HG02943 (cell line): ENCODE results near the gene ABR.
"Not testable (repeated sequence)": the region's sequence is repeated elsewhere in the genome, so short reads cannot be mapped to it uniquely, and the experiment has no call there.

Experiments used
- ATAC-seq: cut with Tn5 transposase; IDR thresholded peaks from one replicate; pipeline ENCODE4 v1.9.1; 2021; ENCODE audit warnings: mild to moderate bottlenecking, low read depth, moderate library complexity; ENCODE audit not compliant: unreplicated experiment

ABR gene

GRCh38 chr17:1099242-1099641 is 80.5 kb downstream of the ABR start:
- ATAC-seq, result no peak

GRCh38 chr17:1097972-1098744 is 81.6 kb downstream of the ABR start:
- not testable (repeated sequence) for ATAC-seq

GRCh38 chr17:1096215-1096614 is 83.6 kb downstream of the ABR start:
- ATAC-seq, result no peak

- no peak for ATAC-seq
Measured at GRCh38 chr17:1095853-1096173, 84.0 kb downstream of the ABR start.

- ATAC-seq, result no peak
Measured at GRCh38 chr17:1095090-1095852, 84.5 kb downstream of the ABR start.

- ATAC-seq, result no peak
Measured at GRCh38 chr17:1094591-1094990, 85.2 kb downstream of the ABR start.

- ATAC-seq, result no peak
Measured at GRCh38 chr17:1091900-1092299, 87.9 kb downstream of the ABR start.

- ATAC-seq, result no peak
Measured at GRCh38 chr17:1091190-1091534, 88.6 kb downstream of the ABR start.

GRCh38 chr17:1090465-1091189 is 89.2 kb downstream of the ABR start:
- ATAC-seq, result no peak

- no peak for ATAC-seq
Measured at GRCh38 chr17:1089915-1090314, 89.9 kb downstream of the ABR start.

GRCh38 chr17:1087381-1088241 is 92.2 kb downstream of the ABR start:
- ATAC-seq, result no peak

GRCh38 chr17:1083451-1084187 is 96.2 kb downstream of the ABR start:
- no peak for ATAC-seq

GRCh38 chr17:1082579-1082978 is 97.2 kb downstream of the ABR start:
- no peak for ATAC-seq

GRCh38 chr17:1078831-1079561 is 100.8 kb downstream of the ABR start:
- no peak for ATAC-seq

- ATAC-seq, result no peak
Measured at GRCh38 chr17:1077986-1078711, 101.6 kb downstream of the ABR start.

- ATAC-seq, result no peak
Measured at GRCh38 chr17:1077581-1077985, 102.2 kb downstream of the ABR start.

GRCh38 chr17:1076982-1077302 is 102.8 kb downstream of the ABR start:
- ATAC-seq, result no peak

GRCh38 chr17:1076299-1076981 is 103.3 kb downstream of the ABR start:
- no peak for ATAC-seq
